ENCODE measurements around the gene FGF7. TPM values are rescaled to one million over a fixed set of nuclear protein-coding genes. Genes with fewer than 3 reads are reported as not detected.

The FGF7 gene
- total and polyA plus RNA-seq, 2 experiments from 2014 or later = 0.03 to 0.08 TPM

- no peaks in the 10 kb centered on the region for H3K9me2 ChIP-seq (ENCODE audit: insufficient read depth)
- peaks cover 5% of the 10 kb centered on the region; the same call in 1 of the 2 replicates for H3K4me1 ChIP-seq (ENCODE audit: insufficient read depth)
- Mint-ChIP-seq H3K4me3 (no peak overlapping the region), H3K4me1 (peaks cover 9% of the 10 kb centered on the region; the same call in 2 of the 3 replicates), H3K36me3 (ENCODE audit: low read depth) (no peaks in the 10 kb centered on the region), H3K9me3 (no peaks in the 10 kb centered on the region), H3K27ac (no peak overlapping the region), H3K27me3 (ENCODE audit: insufficient read depth, low read depth, poor library complexity) (no peaks in the 10 kb centered on the region)
- H3F3A ChIP-seq (replicated peaks; ENCODE audit: low read depth) = no peaks in the 10 kb centered on the region
- H3K4me2 ChIP-seq = no peak overlapping the region
- H4K20me1 ChIP-seq (replicated peaks; ENCODE audit: insufficient read depth) = no peaks in the 10 kb centered on the region
- H3K27ac ChIP-seq (ENCODE audit: low read depth) = no peak overlapping the region
- H3K4me3 ChIP-seq = no peak overlapping the region
- no peaks in the 10 kb centered on the region for H3K79me2 ChIP-seq (replicated peaks; ENCODE audit: insufficient read depth)
- no peak overlapping the region for H2AFZ ChIP-seq
- H3K27me3 ChIP-seq (ENCODE audit: insufficient read depth) = no peaks in the 10 kb centered on the region
- DNase-seq (ENCODE audit: low spot score) = no peak
- no peaks in the 10 kb centered on the region for H3K36me3 ChIP-seq (ENCODE audit: insufficient read depth)
- no peak for ATAC-seq
- no peak for TF ChIP-seq ZNF331 (CRISPR knock-in tag; IDR thresholded peaks at IDR 0.05; ENCODE audit: low read depth)
- no peak for TF ChIP-seq ZNF462 (CRISPR knock-in tag; IDR thresholded peaks at IDR 0.05)
- no peak for TF ChIP-seq ETS1 (IDR thresholded peaks at IDR 0.05)
- TF ChIP-seq JUNB (IDR thresholded peaks at IDR 0.05; ENCODE audit: unreplicated experiment) = no peak
- TF ChIP-seq ZNF114 (CRISPR knock-in tag; IDR thresholded peaks at IDR 0.05) = no peak
- no peak for TF ChIP-seq POLR2AphosphoS5 (IDR thresholded peaks at IDR 0.05; ENCODE audit: low read depth)
- TF ChIP-seq EZH2 (IDR thresholded peaks at IDR 0.05; ENCODE audit: low read depth, unreplicated experiment) = no peak
- TF ChIP-seq EZH2phosphoT487 (IDR thresholded peaks at IDR 0.05; ENCODE audit: unreplicated experiment) = no peak
- no peak for TF ChIP-seq CREB1 (CRISPR knock-in tag; IDR thresholded peaks at IDR 0.05; ENCODE audit: low read depth)
- TF ChIP-seq REST (IDR thresholded peaks at IDR 0.05; ENCODE audit: unreplicated experiment) = no peak
- TF ChIP-seq STAT1 (IDR thresholded peaks at IDR 0.05; ENCODE audit: unreplicated experiment) = no peak
- no peak for TF ChIP-seq CTCF (conservative IDR thresholded peaks at IDR 0.05; ENCODE audit: low read depth in 2 of 2)
- no peak for TF ChIP-seq NANOG (IDR thresholded peaks at IDR 0.05; ENCODE audit: borderline replicate concordance)
These were observed 13.7 kb downstream of the FGF7 start for GRCh38 chr15:49436751-49437150.
